ENCODE data around the gene PLEKHA8.

DNA sequence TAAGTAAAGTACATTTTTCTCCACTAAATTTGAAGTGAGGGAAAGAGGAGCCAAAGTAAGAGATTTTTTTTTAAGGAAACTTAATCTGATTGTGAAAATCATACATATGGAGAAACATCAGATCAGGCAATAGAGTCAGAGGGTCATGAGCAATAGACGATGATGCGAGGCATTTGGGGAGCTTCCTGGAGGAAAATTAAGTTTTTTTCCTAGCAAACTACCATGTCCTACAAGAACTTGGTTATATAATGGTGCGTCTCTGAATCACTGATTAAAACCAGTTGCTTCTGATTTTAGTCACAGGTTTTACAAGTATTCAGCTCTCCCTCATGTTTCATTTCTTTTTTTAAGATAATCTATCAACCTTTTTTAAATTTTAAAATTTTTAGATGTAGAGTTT lies 54.5 kb downstream of the PLEKHA8 start:
- TF ChIP-seq POLR2A (IDR thresholded peaks at IDR 0.05), result no peak
- TF ChIP-seq, protein P1, sequence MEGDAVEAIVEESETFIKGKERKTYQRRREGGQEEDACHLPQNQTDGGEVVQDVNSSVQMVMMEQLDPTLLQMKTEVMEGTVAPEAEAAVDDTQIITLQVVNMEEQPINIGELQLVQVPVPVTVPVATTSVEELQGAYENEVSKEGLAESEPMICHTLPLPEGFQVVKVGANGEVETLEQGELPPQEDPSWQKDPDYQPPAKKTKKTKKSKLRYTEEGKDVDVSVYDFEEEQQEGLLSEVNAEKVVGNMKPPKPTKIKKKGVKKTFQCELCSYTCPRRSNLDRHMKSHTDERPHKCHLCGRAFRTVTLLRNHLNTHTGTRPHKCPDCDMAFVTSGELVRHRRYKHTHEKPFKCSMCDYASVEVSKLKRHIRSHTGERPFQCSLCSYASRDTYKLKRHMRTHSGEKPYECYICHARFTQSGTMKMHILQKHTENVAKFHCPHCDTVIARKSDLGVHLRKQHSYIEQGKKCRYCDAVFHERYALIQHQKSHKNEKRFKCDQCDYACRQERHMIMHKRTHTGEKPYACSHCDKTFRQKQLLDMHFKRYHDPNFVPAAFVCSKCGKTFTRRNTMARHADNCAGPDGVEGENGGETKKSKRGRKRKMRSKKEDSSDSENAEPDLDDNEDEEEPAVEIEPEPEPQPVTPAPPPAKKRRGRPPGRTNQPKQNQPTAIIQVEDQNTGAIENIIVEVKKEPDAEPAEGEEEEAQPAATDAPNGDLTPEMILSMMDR (IDR thresholded peaks at IDR 0.05), result no peak
- no peak for TF ChIP-seq POLR2AphosphoS5 (IDR thresholded peaks at IDR 0.05)

Measured in suprapubic skin (tissue), 4 donors.